Stimulated activated CD4-positive, alpha-beta T cell treated with anti-CD3 and anti-CD28 coated beads, Interleukin-12 subunit alpha, Interleukin-12 subunit beta, amount 100 ng/mL, for 4 hours (primary cell): ENCODE results near the gene IKBIP.
"Not testable (repeated sequence)": the region's sequence is repeated elsewhere in the genome, so short reads cannot be mapped to it uniquely, and the experiment has no call there.

Source experiments
- DNase-seq: peaks from one replicate; pipeline ENCODE4 v3.0.0-alpha.2; 2020

Gene IKBIP

GRCh38 chr12:98644712-98645571 lies at the start of gene IKBIP, which contains the start of gene APAF1:
Gene IKBIP, minus strand, starts transcription at chr12:98644788. Its CDS starts 87 bp downstream, at chr12:98644701.
Gene APAF1, plus strand, starts transcription at chr12:98645290. Its CDS starts 3,070 bp downstream, at chr12:98648360.
- DNase-seq: peak; percentile 96

- DNase-seq: no peak
Measured at GRCh38 chr12:98691351-98691750, 46.8 kb upstream of the IKBIP start.

- DNase-seq: no peak
Measured at GRCh38 chr12:98686603-98687002, 42.0 kb upstream of the IKBIP start.

- no peak for DNase-seq
Measured at GRCh38 chr12:98684199-98684598, 39.6 kb upstream of the IKBIP start.

GRCh38 chr12:98679611-98680005 lies 35.0 kb upstream of the IKBIP start:
- DNase-seq: no peak

- DNase-seq: no peak
Measured at GRCh38 chr12:98678946-98679610, 34.5 kb upstream of the IKBIP start.

GRCh38 chr12:98678236-98678945 lies 33.8 kb upstream of the IKBIP start:
- no peak for DNase-seq

- DNase-seq: no peak
Measured at GRCh38 chr12:98674841-98675240, 30.3 kb upstream of the IKBIP start.

GRCh38 chr12:98671459-98671858 lies 26.9 kb upstream of the IKBIP start:
- DNase-seq: no peak

- DNase-seq: no peak
Measured at GRCh38 chr12:98669751-98670150, 25.2 kb upstream of the IKBIP start.

- no peak for DNase-seq
Measured at GRCh38 chr12:98660521-98660920, 15.9 kb upstream of the IKBIP start.

- DNase-seq: no peak
Measured at GRCh38 chr12:98656289-98657101, 11.9 kb upstream of the IKBIP start.

GRCh38 chr12:98653866-98654493 lies 9.4 kb upstream of the IKBIP start:
- no peak for DNase-seq

- no peak for DNase-seq
Measured at GRCh38 chr12:98651328-98651727, 6.7 kb upstream of the IKBIP start.

- DNase-seq: no peak
Measured at GRCh38 chr12:98646294-98647090, 1.9 kb upstream of the IKBIP start.

GRCh38 chr12:98645572-98646067 lies 1.0 kb upstream of the IKBIP start:
- DNase-seq: no peak

GRCh38 chr12:98644433-98644711 lies 216 bp downstream of the IKBIP start:
- no peak for DNase-seq

GRCh38 chr12:98642801-98643200 lies 1.8 kb downstream of the IKBIP start:
- not testable (repeated sequence) for DNase-seq

- DNase-seq: no peak
Measured at GRCh38 chr12:98639491-98639890, 5.1 kb downstream of the IKBIP start.

GRCh38 chr12:98638009-98638408 lies 6.6 kb downstream of the IKBIP start:
- DNase-seq: no peak

GRCh38 chr12:98637068-98637467 lies 7.5 kb downstream of the IKBIP start:
- no peak for DNase-seq
